Stimulated activated CD4-positive, alpha-beta T cell treated with anti-CD3 and anti-CD28 coated beads, Interleukin-2, amount 100 ng/mL, for 24 hours (primary cell): Measurements from ENCODE around the gene DNM2.

Experiments
- DNase-seq, 2 donors: peaks; one replicate each; pipeline ENCODE4 v3.0.0-alpha.2; 2020

Gene DNM2

GRCh38 chr19:10788146-10788545 is 70.3 kb downstream of the DNM2 start:
- DNase-seq = no peak

GRCh38 chr19:10789866-10790265 is 72.0 kb downstream of the DNM2 start:
- no peak for DNase-seq

DNA sequence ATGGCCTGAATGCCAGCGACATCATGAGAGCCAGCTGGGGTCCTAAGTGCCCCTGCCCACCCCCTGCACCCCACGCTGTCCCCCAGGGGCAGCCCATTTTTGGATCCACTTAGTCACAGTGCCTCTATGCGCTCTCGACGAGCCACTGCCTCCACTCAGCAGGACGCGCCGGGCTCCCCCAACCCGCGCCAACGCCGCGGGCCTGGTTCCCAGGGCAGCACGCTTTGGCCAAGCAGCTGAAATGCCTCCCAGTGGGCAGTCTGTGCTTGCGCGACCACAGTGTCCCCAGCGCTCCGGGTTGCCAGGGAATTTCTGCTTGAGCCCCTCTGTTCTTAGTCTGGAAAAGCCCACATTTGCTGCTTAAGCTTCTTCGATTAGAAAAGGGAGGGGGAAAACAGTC is 78.8 kb downstream of the DNM2 start:
- DNase-seq = no peak

DNA sequence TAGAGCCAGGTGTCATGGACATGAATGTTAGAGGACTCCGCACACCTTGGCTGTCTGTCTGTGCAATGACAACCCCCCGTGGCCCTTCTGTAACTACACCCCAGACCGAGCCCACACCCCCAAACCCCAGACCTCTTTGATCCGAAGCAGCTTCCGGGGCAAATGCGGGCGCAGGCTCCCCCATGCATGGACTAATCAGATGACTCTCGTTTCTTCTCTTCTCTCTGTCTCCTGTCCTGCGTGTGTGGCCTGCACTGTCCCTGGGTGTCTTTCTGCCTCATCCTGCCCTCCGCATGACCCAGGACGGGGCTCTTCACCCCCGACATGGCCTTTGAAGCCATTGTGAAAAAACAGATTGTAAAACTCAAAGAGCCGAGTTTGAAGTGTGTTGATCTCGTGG is 79.2 kb downstream of the DNM2 start:
- peak; percentile 10 to 34 for DNase-seq

GRCh38 chr19:10797541-10798256 is 79.8 kb downstream of the DNM2 start:
- DNase-seq = peak; percentile 85 to 88

GRCh38 chr19:10800488-10800887 is 82.6 kb downstream of the DNM2 start:
- DNase-seq = no peak

GRCh38 chr19:10802479-10802878 is 84.6 kb downstream of the DNM2 start:
- DNase-seq = no peak

- no peak for DNase-seq
Measured at GRCh38 chr19:10803252-10803651, 85.4 kb downstream of the DNM2 start.

DNA sequence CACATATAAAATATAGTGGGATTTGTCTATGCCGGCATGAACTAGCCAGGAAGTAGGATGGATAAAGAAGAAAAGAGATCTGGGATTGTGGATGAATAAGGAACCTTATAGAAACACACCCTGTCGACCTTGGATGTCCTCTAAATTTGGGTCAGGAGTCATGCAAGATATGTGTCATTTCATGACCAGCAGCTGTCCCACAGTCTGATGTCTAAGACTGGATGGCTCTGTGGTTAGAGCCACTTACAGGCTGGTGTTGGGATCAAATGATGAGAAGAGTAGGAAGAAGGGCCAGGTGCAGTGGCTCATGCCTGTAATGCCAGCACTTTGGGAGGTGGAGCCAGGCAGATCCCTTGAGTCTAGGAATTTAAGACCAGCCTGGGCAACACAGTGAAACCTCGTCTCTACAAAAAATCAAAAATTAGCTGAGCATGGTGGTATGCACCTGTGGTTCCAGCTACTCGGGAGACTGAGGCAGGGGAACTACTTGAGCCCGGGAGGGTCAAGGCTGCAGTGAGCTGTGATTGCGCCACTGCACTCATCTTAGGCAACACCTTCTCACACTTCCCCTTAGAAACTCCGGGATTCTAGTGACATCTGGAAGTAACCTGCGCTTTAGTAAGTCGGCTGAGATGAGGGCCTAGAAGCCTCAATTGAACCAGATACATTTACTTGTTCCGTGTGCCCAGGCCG is 87.3 kb downstream of the DNM2 start:
- no peak for DNase-seq

DNA sequence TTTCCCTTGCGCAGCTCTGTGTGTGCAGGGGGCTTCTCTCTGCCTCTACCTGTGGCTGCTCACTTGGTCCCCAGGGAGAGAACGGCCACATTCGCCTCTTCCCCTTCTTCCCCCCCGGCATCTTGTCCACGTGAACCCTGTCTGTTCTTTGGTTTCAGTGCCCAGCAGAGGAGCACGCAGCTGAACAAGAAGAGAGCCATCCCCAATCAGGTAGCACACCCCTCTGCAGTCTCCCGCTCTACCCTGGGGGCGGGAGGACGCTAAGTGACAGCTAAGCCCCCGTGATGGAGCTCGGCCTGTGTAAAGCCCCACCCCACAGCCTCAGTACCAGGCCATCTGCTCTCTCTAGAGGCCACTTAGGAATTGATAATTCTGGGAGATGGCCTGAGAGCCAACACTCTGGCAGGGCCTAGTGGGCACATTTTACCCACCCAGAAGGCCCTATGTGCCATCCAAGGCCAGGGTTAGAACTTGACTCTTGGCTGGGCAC is 87.9 kb downstream of the DNM2 start:
- DNase-seq = no peak

GRCh38 chr19:10808937-10809649 is 91.2 kb downstream of the DNM2 start:
- peak in 1 of 2 donors; percentile 32 for DNase-seq

DNA sequence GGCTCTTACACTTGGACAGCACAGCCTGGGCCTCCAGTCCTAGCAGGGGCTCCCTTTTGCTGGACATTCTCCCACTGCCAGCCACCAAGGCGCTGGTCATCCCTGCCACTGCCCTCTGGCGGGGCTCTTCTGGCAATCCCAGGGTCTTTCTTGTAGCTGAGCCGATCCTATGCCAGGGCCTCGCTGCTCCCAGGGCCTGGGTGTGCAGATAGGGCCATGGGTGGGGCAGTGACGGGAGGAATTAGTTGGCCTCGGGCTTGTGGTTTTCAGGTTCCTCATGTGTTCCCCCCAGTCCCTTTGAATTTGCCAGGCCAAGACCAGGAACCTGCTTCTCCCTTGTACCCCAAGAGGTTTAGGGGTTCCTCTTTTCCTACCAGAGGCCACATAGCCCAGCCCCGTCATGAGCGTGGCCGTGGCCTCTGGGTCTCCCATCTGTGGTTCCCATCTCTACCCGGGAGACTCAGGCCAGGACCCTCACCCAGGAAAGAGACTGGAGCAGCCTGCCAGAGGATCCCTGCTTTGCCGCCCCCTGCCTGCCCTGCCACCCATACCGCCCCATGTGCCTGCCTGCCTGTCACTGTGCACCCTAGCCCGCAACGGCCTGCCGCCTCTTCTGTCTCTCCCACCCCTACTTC is 91.9 kb downstream of the DNM2 start:
- no peak for DNase-seq

DNA sequence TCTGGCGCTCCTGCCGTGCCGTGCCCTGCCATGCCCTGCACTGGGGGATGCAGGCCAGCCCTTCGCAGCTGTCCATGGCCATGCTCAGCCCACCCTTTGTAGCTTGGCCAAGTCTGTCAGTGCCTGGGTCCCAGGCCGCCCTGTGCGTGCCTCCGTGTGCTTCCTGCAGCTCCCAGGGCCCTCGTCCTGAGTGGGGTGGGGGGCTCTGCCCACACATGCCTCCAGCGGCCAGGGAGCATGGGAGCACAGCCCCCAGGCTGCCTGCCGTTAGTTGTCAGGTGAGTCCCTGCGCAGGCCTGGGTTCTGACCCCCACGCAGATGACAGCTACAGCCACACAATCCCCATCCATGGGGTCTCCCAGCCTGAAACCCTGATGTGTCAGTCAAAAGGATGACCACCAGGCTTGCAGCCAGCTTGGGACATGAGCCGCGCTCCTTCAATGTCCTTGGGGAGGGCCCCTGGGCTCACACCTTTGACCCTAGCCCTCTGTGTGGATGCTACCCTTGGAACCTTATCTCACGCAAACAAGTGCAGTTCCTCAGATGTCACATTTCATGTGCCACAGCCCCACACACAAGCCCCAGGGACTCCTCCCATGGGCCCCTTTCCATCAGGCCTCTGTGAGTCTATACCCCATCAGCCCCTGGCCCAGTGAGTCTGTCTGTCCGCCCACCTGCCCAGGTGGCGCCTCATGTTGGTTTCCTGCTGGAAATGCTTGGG is 93.7 kb downstream of the DNM2 start:
- no peak for DNase-seq

- DNase-seq = no peak
Measured at GRCh38 chr19:10812196-10812595, 94.3 kb downstream of the DNM2 start.

DNA sequence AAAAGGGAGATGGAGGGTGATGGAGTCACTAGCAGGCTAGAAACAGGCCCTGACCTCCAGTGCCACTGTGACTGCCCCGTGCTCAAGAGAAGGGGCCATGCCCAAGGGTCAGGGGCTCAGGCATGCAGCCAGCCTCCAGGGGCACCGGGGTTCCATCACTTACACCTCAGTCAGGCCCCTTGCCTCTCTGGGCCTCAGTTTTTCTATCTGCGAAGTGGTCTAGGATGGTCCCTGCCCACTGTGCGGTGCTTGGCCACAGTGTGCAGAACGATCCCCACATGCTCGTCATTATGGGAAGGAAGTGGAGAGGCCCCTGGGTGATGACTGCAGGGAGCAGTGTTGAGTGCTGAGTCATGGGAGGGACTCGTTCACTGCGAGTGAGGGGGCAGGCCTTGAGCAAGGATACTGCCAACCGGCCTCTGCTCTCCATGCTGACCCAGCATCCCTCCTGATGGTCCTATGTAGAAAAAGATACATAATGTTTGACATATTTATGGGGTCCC is 95.1 kb downstream of the DNM2 start:
- DNase-seq = peak; percentile 31 to 33

GRCh38 chr19:10815007-10815536 is 97.2 kb downstream of the DNM2 start:
- no peak for DNase-seq

DNA sequence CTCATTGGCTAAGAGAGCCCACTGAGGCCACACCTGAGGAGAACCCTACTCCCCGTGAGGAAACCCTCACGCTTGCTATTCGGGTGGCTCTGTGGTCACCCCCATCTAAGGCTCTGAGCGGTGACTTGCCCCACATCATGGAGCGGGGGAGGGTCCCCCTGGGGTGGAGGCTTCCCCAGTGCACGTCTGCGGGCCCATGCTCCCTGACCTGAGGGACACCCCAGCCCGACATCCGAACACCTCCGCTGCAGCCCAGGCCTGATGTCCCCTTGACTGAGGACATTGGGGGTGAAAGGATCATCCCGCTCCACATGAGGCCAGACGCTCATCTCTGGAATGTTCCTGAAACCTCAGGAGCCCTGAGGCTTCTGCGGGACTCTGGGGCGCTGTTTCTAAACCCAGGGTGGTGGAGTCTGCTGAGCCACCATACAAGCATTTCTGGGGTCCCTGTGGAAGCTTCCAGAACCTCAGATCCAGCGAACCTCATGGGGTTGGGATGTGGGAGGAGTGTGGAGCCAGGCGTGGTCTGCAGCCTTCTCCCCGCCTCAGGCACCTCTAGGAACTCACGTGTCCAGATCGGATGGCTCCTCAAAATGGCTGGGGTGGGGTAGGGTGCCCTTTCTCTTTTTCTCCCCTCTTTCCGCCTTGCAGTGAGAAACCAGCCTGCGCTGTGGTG is 98.2 kb downstream of the DNM2 start:
- DNase-seq = no peak

DNA sequence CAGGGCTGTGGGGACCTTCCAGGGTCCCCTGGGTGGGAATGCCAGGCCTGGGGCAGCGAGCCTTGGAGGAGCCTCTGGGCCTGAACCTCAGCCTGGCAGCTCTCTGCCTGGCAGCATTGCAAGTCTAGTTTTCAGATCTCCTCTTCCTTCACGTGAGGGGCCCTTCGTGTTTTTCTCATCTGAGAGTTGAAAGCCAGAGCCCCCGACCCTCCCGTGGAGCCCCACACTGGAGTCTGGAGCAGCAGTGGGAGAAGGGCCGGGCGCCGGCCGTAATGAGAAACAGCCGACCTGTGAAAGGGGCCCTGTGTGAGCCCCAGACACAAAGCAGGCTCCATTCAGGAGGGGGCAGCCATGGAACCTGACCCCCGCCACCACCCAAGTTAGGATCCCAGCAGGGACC is 98.8 kb downstream of the DNM2 start:
- DNase-seq = no peak

GRCh38 chr19:10817291-10818038 is 99.6 kb downstream of the DNM2 start:
- no peak for DNase-seq

DNA sequence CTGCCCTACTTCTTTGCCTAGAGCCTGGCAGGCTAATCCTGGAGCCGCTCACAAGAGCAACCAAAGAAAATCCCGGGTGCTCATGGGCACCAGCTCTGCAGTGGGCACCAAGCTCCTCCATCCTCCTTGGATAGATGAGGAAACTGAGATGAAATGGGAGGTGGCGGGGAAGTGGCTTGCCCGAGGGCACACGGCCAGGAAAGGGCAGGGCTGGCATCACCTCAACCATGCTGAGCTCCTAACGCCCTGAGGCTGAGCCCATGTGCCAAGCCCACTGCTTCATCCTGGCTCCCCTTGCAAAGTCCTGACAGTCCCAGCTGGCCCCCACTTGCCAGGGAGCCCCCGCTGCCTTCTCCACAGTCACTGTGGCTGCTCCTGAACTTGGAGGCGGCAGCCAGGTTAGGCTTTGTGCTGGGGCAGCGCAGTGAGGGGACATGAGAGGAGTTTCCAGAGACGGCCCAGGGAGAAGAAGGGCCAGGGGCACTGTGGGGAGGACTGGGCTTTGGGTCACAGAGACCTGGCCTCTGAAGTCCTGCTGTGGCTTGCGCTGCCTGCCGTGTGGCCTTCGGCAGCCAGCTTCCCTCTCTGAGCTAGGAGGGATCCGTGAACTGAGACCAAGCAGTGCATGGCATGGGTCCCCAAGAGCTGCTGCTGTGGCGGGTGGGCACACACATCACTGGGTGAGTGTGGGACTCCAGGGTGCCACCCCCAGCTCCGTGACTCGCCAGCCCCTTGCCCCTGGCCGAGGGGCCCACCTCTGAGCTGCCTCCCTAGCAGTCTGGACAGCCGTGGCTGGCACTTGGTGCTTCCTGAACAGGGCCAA is 100.6 kb downstream of the DNM2 start:
- DNase-seq = no peak
